Heart left ventricle (tissue), 16 donors: ENCODE measurements around the gene TM9SF1. TPM values are rescaled to one million over a fixed set of nuclear protein-coding genes. Genes with fewer than 3 reads are reported as not detected.

Experiments
- ATAC-seq, 4 donors: fragments of 200-7000 bp; cut with Tn5 transposase; one replicate each; pipeline ENCODE4 v1.9.1; 2020 to 2022; ENCODE audit warnings: moderate library complexity in 4 of 4, mild to moderate bottlenecking in 3 of 4, moderate number of reproducible peaks in 1 of 4
- DNase-seq, 5 donors: peaks; one replicate each; pipeline ENCODE4 v3.0.0-alpha.2; 2020
- H3K27ac ChIP-seq, 12 donors: fragments of 200-600 bp; sonication (generic) in 4 of 12; one replicate each; pipeline versions ENCODE4 v1.5.0 to v1.8.0; 2016 to 2022; ENCODE audit warnings: mild to moderate bottlenecking in 2 of 12
- H3K27me3 ChIP-seq, 9 donors: fragments of 200-600 bp; sonication (generic) in 2 of 9; one replicate each; pipeline versions ENCODE4 v1.5.1 to v1.8.0; 2016 to 2022; ENCODE audit warnings: mild to moderate bottlenecking in 3 of 9
- H3K36me3 ChIP-seq, 9 donors: fragments of 200-600 bp; sonication (generic) in 2 of 9; one replicate each; pipeline versions ENCODE4 v1.5.0 to v1.8.0; 2018 to 2022; ENCODE audit warnings: mild to moderate bottlenecking in 2 of 9
- H3K4me1 ChIP-seq, 12 donors: fragments of 200-600 bp; sonication (generic) in 4 of 12; one replicate each; pipeline versions ENCODE4 v1.5.0 to v1.8.0; 2016 to 2022; ENCODE audit warnings: mild to moderate bottlenecking in 3 of 12
- H3K4me3 ChIP-seq, 12 donors: fragments of 200-600 bp; sonication (generic) in 4 of 12; one replicate each; pipeline versions ENCODE4 v1.5.0 to v1.8.0; 2017 to 2022; ENCODE audit warnings: mild to moderate bottlenecking in 9 of 12, moderate library complexity in 4 of 12
- H3K9me3 ChIP-seq, 12 donors: fragments of 200-600 bp; sonication (generic) in 4 of 12; one replicate each; pipeline versions ENCODE4 v1.5.0 to v1.8.0; 2016 to 2022; ENCODE audit warnings: mild to moderate bottlenecking in 1 of 12
- POLR2A ChIP-seq, 2 donors: fragments of 450-650 bp; IDR thresholded peaks; one replicate each; pipeline ENCODE4 v1.6.1; 2017; ENCODE audit warnings: antibody characterized with exemption in 2 of 2, mild to moderate bottlenecking in 2 of 2, moderate library complexity in 2 of 2
- WGBS, 4 donors: extraction: QIAGEN DNeasy Blood & Tissue Kit in 2 of 4; methylation state at CpG; one replicate each; pipeline versions ENCODE4 v1.1.5 to v1.1.7; 2013 to 2018; 5-methylcytosine and 5-hydroxymethylcytosine counted together
- intact Hi-C, 10 donors: fragments of 100-400 bp; cut with DNase I; formaldehyde crosslinking; loops; one replicate each; pipeline versions ENCODE4 v1.11.1 to v1.14.2; 2022
- polyA plus RNA-seq, 2 donors: library from polyadenylated mRNA; stranded (reverse); fragments of 200-250 nt; gene quantifications; one replicate each; pipeline ENCODE4 v1.2.3, GENCODE V29; 2013
- total RNA-seq, 9 donors: library from RNA; depleted of rRNA in 2 of 9; stranded (reverse); fragments of >200 nt in 2 of 9; fragmentation: NEBNext Ultra II Directional in 3 of 9; extraction: Animal tissue kit (Norgen Biotek cat#: 25700) in 3 of 9; gene quantifications; one replicate each; pipeline versions ENCODE4 v1.1.0 to v1.2.4, GENCODE V29; 2016 to 2023
- TF ChIP-seq, protein P1 (sequence below), 12 donors: fragments of 200-600 bp; sonication (generic) in 4 of 12; IDR thresholded peaks; one replicate each; pipeline versions ENCODE4 v1.5.0 to v1.8.0; 2018 to 2022; ENCODE audit warnings: antibody characterized with exemption in 12 of 12, mild to moderate bottlenecking in 5 of 12
- donor health status: ischemic (EF 13 %, LVEDD 7.1; RV severe dilation, severe dysfunction).
- donor health status: healthy with polysubstance abuse.
- donor health status: DM: no; HTN: yes; CAD: no.
- donor health status: DM: no; HTN: no; CAD: no.
- donor health status: ischemic (EF 25% LVEDD 6.9; RV normal size, moderate dysfunction).
- donor health status: ischemic (EF 25% LVEDD 5.7; RV mildly dilated, moderate dysfunction).
- donor health status: healthy.
- donor health status: DM: yes; HTN: yes; CAD: no.
- donor health status: ischemic (EF 35%, LVEDD 5.7; RV mildly dilated, moderate dysfunction).
- donor health status: nonischemic (EF 11% LVEDD 7.7; RV severe dilation, severe dysfunction).
- donor health status: DM: yes; HTN: yes; CAD: no.
- donor health status: PGD.
- donor health status: ischemic (EF 29% LVEDD 5.4; RV normal size, mild dysfunction).
- donor health status: nonischemic (EF 23%, LVEDD 6.1; RV moderate dilation, normal function).

Gene TM9SF1
- total and polyA plus RNA-seq, 11 donors, result 6.1 to 52.8 (median 26.3) TPM

DNA sequence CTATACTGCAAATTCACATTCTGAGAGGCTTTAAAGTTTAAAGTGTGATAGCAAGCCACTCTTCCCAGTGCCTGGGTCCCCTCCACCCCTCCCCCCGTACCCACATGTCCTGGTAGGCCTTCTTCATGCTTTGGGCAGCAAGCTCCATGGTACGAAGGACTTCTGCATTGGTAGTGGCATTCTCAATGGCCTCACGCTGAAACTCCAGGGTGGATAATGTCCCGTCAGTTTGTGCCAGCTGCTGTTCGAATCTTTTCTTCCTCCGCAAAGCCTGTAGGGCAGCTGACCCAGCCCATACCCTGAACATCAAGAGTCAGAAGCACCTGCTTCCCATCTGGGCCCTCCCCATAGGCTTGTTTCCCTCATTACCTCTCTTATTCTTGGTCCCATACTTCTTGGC is 16.1 kb upstream of the TM9SF1 start:
- intact Hi-C loops, result no loop called here
- Histone ChIP-seq H3K4me1 (peaks cover 3 to 38% (median 20%) of the 10 kb centered on the region in 12 donors), H3K27ac (no peak overlapping the region), H3K27me3 (no peaks in the 10 kb centered on the region), H3K9me3 (no peaks in the 10 kb centered on the region), H3K4me3 (no peak overlapping the region), H3K36me3 (peaks cover 0 to 59% (median 48%) of the 10 kb centered on the region in 9 donors)
- TF ChIP-seq POLR2A (IDR thresholded peaks at IDR 0.05), result no peak
- TF ChIP-seq, protein P1, sequence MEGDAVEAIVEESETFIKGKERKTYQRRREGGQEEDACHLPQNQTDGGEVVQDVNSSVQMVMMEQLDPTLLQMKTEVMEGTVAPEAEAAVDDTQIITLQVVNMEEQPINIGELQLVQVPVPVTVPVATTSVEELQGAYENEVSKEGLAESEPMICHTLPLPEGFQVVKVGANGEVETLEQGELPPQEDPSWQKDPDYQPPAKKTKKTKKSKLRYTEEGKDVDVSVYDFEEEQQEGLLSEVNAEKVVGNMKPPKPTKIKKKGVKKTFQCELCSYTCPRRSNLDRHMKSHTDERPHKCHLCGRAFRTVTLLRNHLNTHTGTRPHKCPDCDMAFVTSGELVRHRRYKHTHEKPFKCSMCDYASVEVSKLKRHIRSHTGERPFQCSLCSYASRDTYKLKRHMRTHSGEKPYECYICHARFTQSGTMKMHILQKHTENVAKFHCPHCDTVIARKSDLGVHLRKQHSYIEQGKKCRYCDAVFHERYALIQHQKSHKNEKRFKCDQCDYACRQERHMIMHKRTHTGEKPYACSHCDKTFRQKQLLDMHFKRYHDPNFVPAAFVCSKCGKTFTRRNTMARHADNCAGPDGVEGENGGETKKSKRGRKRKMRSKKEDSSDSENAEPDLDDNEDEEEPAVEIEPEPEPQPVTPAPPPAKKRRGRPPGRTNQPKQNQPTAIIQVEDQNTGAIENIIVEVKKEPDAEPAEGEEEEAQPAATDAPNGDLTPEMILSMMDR (IDR thresholded peaks at IDR 0.05), result no peak
- WGBS, 4 donors, result 91 to 97% (median 92%) methylated on average over 6 of the region's 6 CpGs
- no peak for ATAC-seq
- DNase-seq, result no peak

DNA sequence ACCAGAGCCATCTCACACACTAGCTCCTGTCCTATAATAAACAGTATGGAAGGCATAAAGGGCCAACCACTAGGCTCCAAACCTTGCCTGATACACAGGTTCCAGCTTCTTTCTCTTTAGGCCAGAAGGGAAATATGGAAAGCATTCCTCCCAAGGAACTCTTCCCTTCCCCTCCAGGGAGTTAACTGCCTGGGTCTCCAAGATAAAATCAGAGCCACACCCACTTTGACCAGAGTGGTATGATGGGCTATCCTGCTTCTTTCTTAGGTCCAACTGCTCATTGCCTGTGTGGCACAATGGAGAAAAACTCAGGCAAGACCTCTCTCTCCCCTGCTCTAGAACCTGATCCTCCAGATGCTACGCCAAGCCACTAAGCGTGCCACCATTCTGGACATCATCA is 12.4 kb upstream of the TM9SF1 start:
- intact Hi-C loops, result no loop called here
- no peak for TF ChIP-seq POLR2A (IDR thresholded peaks at IDR 0.05)
- TF ChIP-seq, protein P1 (IDR thresholded peaks at IDR 0.05), result no peak
- Histone ChIP-seq H3K4me1 (peaks cover 0 to 13% (median 2%) of the 10 kb centered on the region in 12 donors), H3K9me3 (no peaks in the 10 kb centered on the region), H3K4me3 (no peak overlapping the region), H3K36me3 (peaks cover 0 to 80% (median 62%) of the 10 kb centered on the region in 9 donors), H3K27ac (no peak overlapping the region), H3K27me3 (no peaks in the 10 kb centered on the region)
- ATAC-seq, result no peak
- WGBS, 4 donors, result 96 to 100% (median 99%) methylated on average over 2 of the region's 2 CpGs
- DNase-seq, result no peak

DNA sequence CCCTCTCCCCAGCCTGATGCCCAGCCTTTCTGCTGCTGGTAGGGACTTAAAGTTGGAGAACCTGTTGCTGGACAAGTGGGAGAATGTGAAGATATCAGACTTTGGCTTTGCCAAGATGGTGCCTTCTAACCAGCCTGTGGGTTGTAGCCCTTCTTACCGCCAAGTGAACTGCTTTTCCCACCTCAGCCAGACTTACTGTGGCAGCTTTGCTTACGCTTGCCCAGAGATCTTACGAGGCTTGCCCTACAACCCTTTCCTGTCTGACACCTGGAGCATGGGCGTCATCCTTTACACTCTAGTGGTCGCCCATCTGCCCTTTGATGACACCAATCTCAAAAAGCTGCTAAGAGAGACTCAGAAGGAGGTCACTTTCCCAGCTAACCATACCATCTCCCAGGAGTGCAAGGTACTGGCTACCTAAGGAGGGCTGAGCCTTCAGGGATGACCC is 11.9 kb upstream of the TM9SF1 start:
- intact Hi-C loops, result no loop called here
- H3K36me3 ChIP-seq, result peaks cover 0 to 83% (median 62%) of the 10 kb centered on the region in 9 donors
- no peaks in the 10 kb centered on the region for H3K9me3 ChIP-seq
- no peak overlapping the region for H3K4me3 ChIP-seq
- peaks cover 0 to 8% (median 0%) of the 10 kb centered on the region in 12 donors for H3K4me1 ChIP-seq
- no peaks in the 10 kb centered on the region for H3K27me3 ChIP-seq
- 91 to 99% (median 97%) methylated on average over 5 of the region's 5 CpGs for WGBS, 4 donors
- DNase-seq, result no peak
- TF ChIP-seq, protein P1 (IDR thresholded peaks at IDR 0.05), result no peak
- no peak for TF ChIP-seq POLR2A (IDR thresholded peaks at IDR 0.05)
- H3K27ac ChIP-seq, result no peak overlapping the region
- no peak for ATAC-seq

DNA sequence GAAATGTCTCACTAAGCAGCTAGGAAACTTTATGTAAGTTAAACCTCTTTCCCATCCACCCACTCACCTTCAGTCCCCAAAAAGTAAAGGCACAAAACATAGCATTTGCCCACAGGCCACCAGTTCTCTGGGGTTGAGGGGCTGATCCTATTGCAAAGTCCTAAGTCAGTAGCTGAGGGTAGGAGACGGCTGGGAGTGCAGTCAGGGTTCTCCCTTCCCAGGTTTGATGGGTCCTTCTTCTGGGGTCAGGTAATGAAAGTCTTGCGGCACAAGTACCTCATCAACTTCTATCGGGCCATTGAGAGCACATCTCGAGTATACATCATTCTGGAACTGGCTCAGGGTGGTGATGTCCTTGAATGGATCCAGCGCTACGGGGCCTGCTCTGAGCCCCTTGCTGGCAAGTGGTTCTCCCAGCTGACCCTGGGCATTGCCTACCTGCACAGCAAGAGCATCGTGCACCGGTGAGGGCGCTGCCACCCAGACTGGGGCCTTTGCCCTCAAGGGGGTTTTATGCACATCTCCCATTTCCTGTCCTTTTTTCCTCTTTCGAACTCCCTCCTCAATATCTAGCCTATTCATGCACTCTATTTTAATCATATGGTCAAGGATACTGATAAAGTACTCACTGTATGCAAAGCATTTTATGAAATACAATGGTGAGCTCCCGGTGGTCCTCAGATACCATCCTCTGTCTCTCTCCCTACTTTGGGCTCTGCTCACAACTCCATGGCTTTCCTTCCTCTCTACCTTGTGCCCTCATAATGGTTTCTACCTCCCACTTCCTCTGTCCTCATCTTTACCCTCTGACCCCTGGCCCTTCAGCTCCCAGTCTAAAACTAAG is 11.2 kb upstream of the TM9SF1 start:
- 96 to 99% (median 97%) methylated on average over 11 of the region's 11 CpGs for WGBS, 4 donors
- TF ChIP-seq, protein P1 (IDR thresholded peaks at IDR 0.05), result no peak
- no peak for TF ChIP-seq POLR2A (IDR thresholded peaks at IDR 0.05)
- Histone ChIP-seq H3K27ac (no peak overlapping the region), H3K27me3 (no peaks in the 10 kb centered on the region), H3K36me3 (peaks cover 0 to 86% (median 62%) of the 10 kb centered on the region in 9 donors), H3K4me3 (no peak overlapping the region), H3K9me3 (peaks cover 0 to 2% (median 0%) of the 10 kb centered on the region in 12 donors), H3K4me1 (peaks cover 0 to 4% (median 0%) of the 10 kb centered on the region in 12 donors)
- DNase-seq (no peak), ATAC-seq (no peak)
- intact Hi-C loops, result no loop called here
